Bronchial smooth muscle cell (primary cell): ENCODE results near the gene NPIPB8. TPM values are rescaled to one million over a fixed set of nuclear protein-coding genes. Genes with fewer than 3 reads are reported as not detected.

Experiments used
- total RNA-seq: library from RNA; depleted of rRNA; stranded (reverse); fragments of >200 nt; gene quantifications from 2 replicates; pipeline ENCODE4 v1.2.1, GENCODE V29; 2014

The NPIPB8 gene
- not detected in 2 replicates for total RNA-seq

DNA sequence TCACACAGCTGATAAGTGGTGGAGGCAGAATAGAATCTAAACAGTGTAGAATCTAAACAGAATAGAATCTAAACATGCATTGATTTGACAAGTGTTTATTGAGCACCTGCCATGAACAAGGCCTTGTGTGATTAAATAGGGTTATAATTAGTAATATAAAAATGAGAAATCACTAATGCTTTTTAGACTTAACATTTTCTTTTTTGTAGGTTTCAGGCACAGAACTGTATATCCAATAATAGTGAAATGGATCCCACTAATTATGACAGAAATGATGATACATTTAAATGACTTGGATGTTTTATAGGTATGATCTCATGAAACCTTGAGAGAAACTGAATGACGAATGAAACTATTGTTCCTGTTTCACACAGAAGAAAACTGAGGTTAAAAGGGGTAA, at the start of gene NPIPB8:
Gene NPIPB8, plus strand, starts transcription at position 301 of the 400 bp plus-strand sequence. CDS start 296 bp downstream, outside the sequence.

DNA sequence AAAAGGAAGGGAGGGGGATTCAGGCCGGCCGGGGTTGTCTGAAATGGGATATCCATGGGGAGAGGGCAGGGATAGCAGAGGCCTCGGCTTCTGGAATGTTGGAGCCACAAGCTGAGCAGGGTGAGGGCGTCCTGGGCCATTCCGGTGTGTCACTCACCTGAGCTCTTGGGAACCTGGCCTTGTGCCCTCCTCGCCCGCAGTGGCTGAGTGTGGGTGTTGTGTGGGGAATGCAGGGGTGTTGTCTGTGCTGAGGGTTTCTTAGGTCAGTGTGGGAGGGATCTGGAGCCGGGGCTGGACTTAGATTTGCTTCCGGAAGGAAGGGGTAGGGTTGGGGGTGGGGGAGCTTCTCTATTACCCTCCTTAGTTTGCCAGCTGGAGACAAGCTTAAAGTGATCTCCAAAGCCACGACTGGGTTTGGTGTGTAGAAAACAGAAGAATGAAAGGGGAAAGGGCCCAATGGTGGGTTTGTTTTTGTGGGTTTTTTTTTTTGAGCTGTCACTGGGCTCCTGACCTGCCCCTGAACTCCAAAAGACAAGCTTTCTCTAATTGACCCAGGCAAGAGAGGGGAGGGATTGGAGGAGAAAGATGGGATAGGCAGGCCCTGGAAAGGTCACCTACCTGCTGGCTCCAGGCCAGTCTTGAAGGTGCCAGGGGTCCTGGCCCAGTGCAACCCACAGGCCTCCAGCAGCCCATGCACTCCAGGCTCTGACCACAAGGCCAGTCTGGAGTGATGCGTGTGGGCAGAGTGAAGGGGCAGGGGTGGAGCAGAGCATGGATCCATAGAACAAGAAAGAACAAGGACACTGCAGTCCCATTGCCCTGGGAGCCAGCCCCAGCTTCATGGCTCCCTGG, 40.8 kb upstream of the NPIPB8 start, which contains the start of gene SULT1A2:
Gene SULT1A2, minus strand, starts transcription at position 211 of the 852 bp plus-strand sequence. CDS start 1,120 bp downstream, outside the sequence.

DNA sequence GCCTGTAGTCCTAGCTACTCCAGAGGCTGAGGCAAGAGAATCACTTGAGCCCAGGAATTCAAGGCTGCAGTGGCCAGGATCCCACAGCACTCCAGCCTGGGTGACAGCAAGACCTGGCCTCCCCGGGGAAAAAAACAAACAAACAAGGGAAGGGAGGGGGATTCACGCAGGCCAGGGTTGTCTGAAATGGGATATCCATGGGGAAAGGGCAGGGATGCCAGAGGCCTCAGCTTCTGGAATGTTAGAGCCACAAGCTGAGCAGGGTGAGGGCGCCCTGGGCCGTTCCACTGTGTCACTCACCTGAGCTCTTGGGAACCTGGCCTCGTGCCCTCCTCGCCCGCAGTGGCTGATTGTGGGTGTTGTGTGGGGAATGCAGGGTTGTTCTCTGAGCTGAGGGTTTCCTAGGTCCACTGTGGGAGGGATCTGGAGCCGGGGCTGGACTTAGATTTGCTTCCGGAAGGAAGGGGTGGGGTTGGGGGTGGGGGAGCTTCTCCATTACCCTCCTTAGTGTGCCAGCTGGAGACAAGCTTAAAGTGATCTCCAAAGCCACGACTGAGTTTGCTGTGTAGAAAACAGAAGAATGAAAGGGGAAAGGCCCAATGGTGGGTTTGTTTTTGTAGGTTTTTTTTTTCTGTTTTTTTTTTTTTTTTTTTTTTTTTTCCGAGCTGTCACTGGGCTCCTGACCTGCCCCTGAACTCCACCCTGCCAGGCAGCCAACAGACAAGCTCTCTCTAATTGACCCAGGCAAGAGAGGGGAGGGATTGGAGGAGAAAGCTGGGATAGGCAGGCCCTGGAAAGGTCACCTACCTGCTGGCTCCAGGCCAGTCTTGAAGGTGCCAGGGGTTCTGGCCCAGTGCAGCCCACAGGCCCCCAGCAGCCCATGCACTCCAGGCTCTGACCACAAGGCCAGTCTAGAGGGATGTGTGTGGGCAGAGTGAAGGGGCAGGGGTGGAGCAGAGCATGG, 28.0 kb upstream of the NPIPB8 start, which contains the start of gene SULT1A1:
Gene SULT1A1, minus strand, starts transcription at position 414 of the 964 bp plus-strand sequence. CDS start 1,189 bp downstream, outside the sequence.

Other genes with a start within 250 kb of the NPIPB8 start
- gene EIF3CL, start 234.2 kb upstream of the NPIPB8 start, total RNA-seq: 67.1 and 85.6 TPM in 2 replicates
- not detected in 2 replicates for gene NPIPB7, start 165.7 kb upstream of the NPIPB8 start, total RNA-seq
- gene CLN3, start 146.0 kb upstream of the NPIPB8 start, total RNA-seq: 11.4 and 13.9 TPM in 2 replicates
- gene APOBR, start 143.4 kb upstream of the NPIPB8 start, total RNA-seq: not detected in 2 replicates
- not detected in 2 replicates for gene IL27, start 131.2 kb upstream of the NPIPB8 start, total RNA-seq
- gene NUPR1, start 99.1 kb upstream of the NPIPB8 start, total RNA-seq: 18.9 and 60.0 TPM in 2 replicates
- 6.5 and 10.2 TPM in 2 replicates for gene SGF29, start 84.1 kb upstream of the NPIPB8 start, total RNA-seq
- gene SULT1A2, start 41.0 kb upstream of the NPIPB8 start, total RNA-seq: not detected in 2 replicates
- 0.60 and 5.2 TPM in 2 replicates for gene SULT1A1, start 28.0 kb upstream of the NPIPB8 start, total RNA-seq
- 120 and 238 TPM in 2 replicates for gene EIF3C, start 73.4 kb downstream of the NPIPB8 start, total RNA-seq
- 2.4 TPM in 1 of 2 replicates, not detected in the other for gene NPIPB9, start 113.7 kb downstream of the NPIPB8 start, total RNA-seq
- gene ATXN2L, start 184.9 kb downstream of the NPIPB8 start, total RNA-seq: 28.1 and 32.5 TPM in 2 replicates
- 105 and 111 TPM in 2 replicates for gene TUFM, start 208.3 kb downstream of the NPIPB8 start, total RNA-seq
- 12.2 and 13.2 TPM in 2 replicates for gene SH2B1, start 225.8 kb downstream of the NPIPB8 start, total RNA-seq
- 0.16 and 0.43 TPM in 2 replicates for gene ATP2A1, start 240.4 kb downstream of the NPIPB8 start, total RNA-seq